ENCODE data around the gene LCT.

LCT gene

GRCh38 chr2:135849087-135849486 is 12.1 kb upstream of the LCT start:
- no peaks in the 10 kb centered on the region for H3K9me3 Mint-ChIP-seq
- no peaks in the 10 kb centered on the region for H3K27me3 Mint-ChIP-seq

DNA sequence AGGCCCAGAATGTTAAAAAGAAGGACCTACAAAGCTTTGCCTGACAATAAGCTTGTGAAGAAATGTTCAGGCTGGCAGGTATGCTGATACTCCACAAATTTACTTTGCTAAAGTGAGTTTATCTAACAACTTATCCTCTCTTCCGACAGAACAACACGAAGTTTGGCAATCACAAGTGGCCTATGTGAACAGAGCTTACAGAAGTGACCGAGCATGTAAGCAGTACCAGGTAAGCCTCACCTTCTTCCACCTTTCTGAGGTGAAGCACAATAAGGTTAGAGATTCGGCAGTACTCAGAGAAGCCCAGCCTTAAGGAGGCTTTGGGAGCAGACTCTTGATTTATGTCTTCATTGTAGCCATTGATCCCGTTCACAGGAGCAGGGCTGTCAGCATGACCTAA is 9.0 kb upstream of the LCT start:
- H3K9me3 Mint-ChIP-seq = no peaks in the 10 kb centered on the region
- ATAC-seq (ENCODE audit: low read depth) (no peak), DNase-seq (ENCODE audit: low spot score in 2 of 2) (no peak)
- H3K4me1 Mint-ChIP-seq = peaks cover 5% of the 10 kb centered on the region
- no peaks in the 10 kb centered on the region for H3K27me3 Mint-ChIP-seq
- no peak overlapping the region for H3K4me3 Mint-ChIP-seq
- H3K27ac Mint-ChIP-seq = no peak overlapping the region
- H3K36me3 Mint-ChIP-seq = peaks cover 46% of the 10 kb centered on the region

More at GRCh38 chr2:135849087-135849486, 12.1 kb upstream of the LCT start:
- no peak overlapping the region for H3K27ac Mint-ChIP-seq
- peaks cover 5% of the 10 kb centered on the region for H3K4me1 Mint-ChIP-seq
- no peak for ATAC-seq (ENCODE audit: low read depth)
- no peak overlapping the region for H3K4me3 Mint-ChIP-seq
- peaks cover 35% of the 10 kb centered on the region for H3K36me3 Mint-ChIP-seq
- DNase-seq (ENCODE audit: low spot score in 2 of 2) = no peak

GRCh38 chr2:135845257-135845656 is 8.3 kb upstream of the LCT start:
- H3K4me1 Mint-ChIP-seq = peaks cover 5% of the 10 kb centered on the region
- no peak overlapping the region for H3K27ac Mint-ChIP-seq
- ATAC-seq (ENCODE audit: low read depth) (no peak), DNase-seq (ENCODE audit: low spot score in 2 of 2) (no peak)
- H3K9me3 Mint-ChIP-seq = no peaks in the 10 kb centered on the region
- H3K27me3 Mint-ChIP-seq = no peaks in the 10 kb centered on the region
- no peak overlapping the region for H3K4me3 Mint-ChIP-seq
- peaks cover 41% of the 10 kb centered on the region for H3K36me3 Mint-ChIP-seq

DNA sequence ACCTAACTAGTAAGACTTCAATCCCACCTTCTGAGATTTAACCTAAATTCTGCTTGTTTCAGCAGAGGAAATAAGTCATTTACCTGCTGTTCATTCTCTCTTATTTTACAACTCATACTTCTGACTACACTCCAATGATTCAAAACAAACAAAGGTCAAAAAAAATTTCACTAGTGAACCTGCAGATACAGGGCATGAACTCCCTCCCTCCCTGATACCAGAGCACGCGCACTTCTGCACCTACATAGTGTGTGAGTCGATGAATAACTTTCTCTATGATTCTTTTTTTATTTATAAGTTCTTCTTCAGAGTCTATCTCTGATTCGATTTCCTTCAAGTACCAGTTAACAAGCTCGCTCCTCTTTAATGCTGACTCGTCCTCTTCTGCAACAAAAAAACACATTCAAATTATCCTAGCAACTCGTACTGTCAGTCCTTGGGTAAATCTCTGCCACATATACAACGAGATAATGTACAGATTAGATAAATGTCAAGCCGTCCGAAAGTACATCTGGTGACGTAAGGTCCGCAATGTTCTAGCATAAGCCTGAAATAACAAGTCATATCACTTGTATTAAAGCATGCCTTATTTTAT is 7.4 kb upstream of the LCT start:
- H3K36me3 Mint-ChIP-seq = peaks cover 38% of the 10 kb centered on the region
- DNase-seq (ENCODE audit: low spot score in 2 of 2) = no peak
- no peak overlapping the region for H3K4me3 Mint-ChIP-seq
- no peak for ATAC-seq (ENCODE audit: low read depth)
- H3K27ac Mint-ChIP-seq = no peak overlapping the region
- no peaks in the 10 kb centered on the region for H3K27me3 Mint-ChIP-seq
- H3K9me3 Mint-ChIP-seq = no peaks in the 10 kb centered on the region
- H3K4me1 Mint-ChIP-seq = peaks cover 7% of the 10 kb centered on the region

GRCh38 chr2:135843671-135844070 is 6.7 kb upstream of the LCT start:
- no peak for ATAC-seq (ENCODE audit: low read depth)
- Mint-ChIP-seq H3K4me3 (no peak overlapping the region), H3K4me1 (peaks cover 7% of the 10 kb centered on the region), H3K27ac (no peak overlapping the region), H3K27me3 (no peaks in the 10 kb centered on the region), H3K9me3 (no peaks in the 10 kb centered on the region), H3K36me3 (peaks cover 33% of the 10 kb centered on the region)
- DNase-seq (ENCODE audit: low spot score in 2 of 2) = no peak

- Mint-ChIP-seq H3K36me3 (peaks cover 22% of the 10 kb centered on the region), H3K9me3 (no peaks in the 10 kb centered on the region), H3K27ac (peak overlapping the region; percentile 41), H3K27me3 (no peaks in the 10 kb centered on the region), H3K4me3 (no peak overlapping the region), H3K4me1 (peaks cover 5% of the 10 kb centered on the region)
- ATAC-seq (ENCODE audit: low read depth) (no peak), DNase-seq (ENCODE audit: low spot score in 2 of 2) (no peak)
These were observed 3.6 kb upstream of the LCT start for GRCh38 chr2:135840601-135841000.

GRCh38 chr2:135839713-135840112 is 2.7 kb upstream of the LCT start:
- peak overlapping the region; percentile 41 for H3K27ac Mint-ChIP-seq
- H3K4me1 Mint-ChIP-seq = peaks cover 5% of the 10 kb centered on the region
- H3K36me3 Mint-ChIP-seq = peaks cover 22% of the 10 kb centered on the region
- no peak overlapping the region for H3K4me3 Mint-ChIP-seq
- no peaks in the 10 kb centered on the region for H3K27me3 Mint-ChIP-seq
- DNase-seq (ENCODE audit: low spot score in 2 of 2) (no peak), ATAC-seq (ENCODE audit: low read depth) (no peak)
- no peaks in the 10 kb centered on the region for H3K9me3 Mint-ChIP-seq

GRCh38 chr2:135838502-135838901 is 1.5 kb upstream of the LCT start:
- peaks cover 5% of the 10 kb centered on the region for H3K4me1 Mint-ChIP-seq
- no peaks in the 10 kb centered on the region for H3K9me3 Mint-ChIP-seq
- no peak overlapping the region for H3K27ac Mint-ChIP-seq
- H3K36me3 Mint-ChIP-seq = peaks cover 10% of the 10 kb centered on the region
- DNase-seq (ENCODE audit: low spot score in 2 of 2) (no peak), ATAC-seq (ENCODE audit: low read depth) (no peak)
- H3K27me3 Mint-ChIP-seq = no peaks in the 10 kb centered on the region
- H3K4me3 Mint-ChIP-seq = no peak overlapping the region

DNA sequence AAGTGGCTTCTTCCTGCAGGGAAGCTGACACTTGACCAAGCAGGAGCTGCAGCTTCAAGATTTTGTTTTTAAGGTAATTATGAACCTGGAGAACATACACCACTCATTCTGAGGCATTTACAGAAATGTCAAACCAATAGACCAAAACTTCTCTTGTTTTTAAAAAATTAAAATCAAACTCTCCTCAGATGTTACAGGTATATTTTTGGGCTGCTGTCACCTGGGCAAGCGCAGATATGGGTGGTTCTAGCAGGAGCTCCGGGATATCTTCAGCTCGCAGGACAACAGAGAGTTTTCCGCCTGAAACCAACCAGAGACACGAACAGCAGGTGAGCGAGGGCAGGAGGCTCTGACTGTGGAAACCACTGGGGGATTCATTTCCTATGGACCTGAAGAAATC is 4.1 kb downstream of the LCT start:
- no peaks in the 10 kb centered on the region for H3K36me3 Mint-ChIP-seq
- H3K9me3 Mint-ChIP-seq = no peaks in the 10 kb centered on the region
- DNase-seq (ENCODE audit: low spot score in 2 of 2) (no peak), ATAC-seq (ENCODE audit: low read depth) (no peak)
- H3K4me3 Mint-ChIP-seq = no peak overlapping the region
- H3K27me3 Mint-ChIP-seq = no peaks in the 10 kb centered on the region
- H3K4me1 Mint-ChIP-seq = peaks cover 3% of the 10 kb centered on the region
- H3K27ac Mint-ChIP-seq = no peak overlapping the region

- H3K27ac Mint-ChIP-seq = no peak overlapping the region
These were observed 5.7 kb downstream of the LCT start for GRCh38 chr2:135831180-135831812.

DNA sequence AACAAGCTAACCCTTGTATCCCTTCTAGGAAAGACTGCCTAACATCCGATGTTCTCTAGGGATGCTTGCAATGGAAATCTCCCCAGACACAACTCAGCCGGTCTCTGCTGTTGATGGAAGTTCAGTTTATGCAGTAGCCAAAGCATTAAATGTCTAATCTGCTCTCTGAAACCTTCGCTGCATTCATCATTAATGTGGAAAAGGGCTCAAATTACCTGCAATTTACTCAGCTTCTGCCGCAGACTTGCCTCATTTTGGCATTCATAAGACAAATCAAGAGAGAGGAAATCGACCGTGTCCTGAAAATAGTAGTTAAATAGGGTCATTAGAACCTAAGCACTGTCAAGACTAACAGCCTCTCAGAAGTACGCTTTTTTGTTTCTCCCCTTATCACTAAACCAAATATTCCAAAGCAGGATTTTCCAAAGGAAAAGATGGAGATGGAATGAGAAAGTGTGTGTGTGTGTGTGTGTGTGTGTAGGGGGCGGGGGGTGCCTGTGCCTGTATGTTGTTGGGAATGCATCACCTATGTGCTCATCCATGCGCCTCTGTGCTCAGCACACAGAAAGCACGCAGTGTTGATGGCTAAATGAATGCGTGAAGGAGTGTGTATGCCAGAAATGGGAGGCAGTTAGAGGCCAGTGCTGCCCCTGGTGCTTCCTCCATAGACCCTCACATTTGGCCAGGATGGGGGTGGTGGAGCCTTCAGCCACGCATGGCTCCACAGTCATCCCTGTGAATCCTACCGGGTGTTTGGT is 7.4 kb downstream of the LCT start:
- H3K4me1 Mint-ChIP-seq = no peaks in the 10 kb centered on the region
- H3K9me3 Mint-ChIP-seq = no peaks in the 10 kb centered on the region
- no peak for ATAC-seq (ENCODE audit: low read depth)
- DNase-seq (ENCODE audit: low spot score in 2 of 2) = no peak
- H3K4me3 Mint-ChIP-seq = no peak overlapping the region
- H3K27me3 Mint-ChIP-seq = no peaks in the 10 kb centered on the region
- no peaks in the 10 kb centered on the region for H3K36me3 Mint-ChIP-seq
- no peak overlapping the region for H3K27ac Mint-ChIP-seq

More at GRCh38 chr2:135831180-135831812, 5.7 kb downstream of the LCT start:
- Mint-ChIP-seq H3K4me3 (no peak overlapping the region), H3K4me1 (peaks cover under 1% of the 10 kb centered on the region), H3K36me3 (no peaks in the 10 kb centered on the region), H3K27me3 (no peaks in the 10 kb centered on the region), H3K9me3 (no peaks in the 10 kb centered on the region)
- ATAC-seq (ENCODE audit: low read depth) (no peak), DNase-seq (ENCODE audit: low spot score in 2 of 2) (no peak)

DNA sequence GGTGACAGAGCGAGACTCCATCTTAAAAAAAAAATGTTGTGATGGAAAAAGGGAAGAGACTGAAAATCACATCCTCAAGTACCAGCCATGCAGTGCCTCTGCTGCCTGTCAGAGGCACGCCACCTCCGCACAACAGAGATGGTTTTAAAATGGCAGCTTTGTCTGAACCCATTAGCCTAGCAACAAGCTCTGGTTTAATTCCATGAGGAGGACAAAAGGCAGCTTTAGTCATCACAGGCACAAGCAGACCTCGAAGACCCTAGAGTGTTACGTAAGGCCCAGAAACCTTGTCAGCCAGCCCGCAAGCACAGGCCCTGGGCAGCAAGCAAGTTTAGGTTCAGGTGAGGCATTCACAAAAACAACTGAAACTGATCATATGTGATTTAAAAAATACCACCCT is 10.4 kb downstream of the LCT start:
- H3K4me1 Mint-ChIP-seq = no peaks in the 10 kb centered on the region
- peaks cover 7% of the 10 kb centered on the region for H3K9me3 Mint-ChIP-seq
- ATAC-seq (ENCODE audit: low read depth) = no peak
- H3K27ac Mint-ChIP-seq = no peak overlapping the region
- DNase-seq (ENCODE audit: low spot score in 2 of 2) = no peak
- H3K36me3 Mint-ChIP-seq = peaks cover 4% of the 10 kb centered on the region
- H3K4me3 Mint-ChIP-seq = no peak overlapping the region
- H3K27me3 Mint-ChIP-seq = no peaks in the 10 kb centered on the region

GRCh38 chr2:135825550-135826176 is 11.3 kb downstream of the LCT start:
- H3K9me3 Mint-ChIP-seq = peaks cover 7% of the 10 kb centered on the region
- H3K27ac Mint-ChIP-seq = no peak overlapping the region

DNA sequence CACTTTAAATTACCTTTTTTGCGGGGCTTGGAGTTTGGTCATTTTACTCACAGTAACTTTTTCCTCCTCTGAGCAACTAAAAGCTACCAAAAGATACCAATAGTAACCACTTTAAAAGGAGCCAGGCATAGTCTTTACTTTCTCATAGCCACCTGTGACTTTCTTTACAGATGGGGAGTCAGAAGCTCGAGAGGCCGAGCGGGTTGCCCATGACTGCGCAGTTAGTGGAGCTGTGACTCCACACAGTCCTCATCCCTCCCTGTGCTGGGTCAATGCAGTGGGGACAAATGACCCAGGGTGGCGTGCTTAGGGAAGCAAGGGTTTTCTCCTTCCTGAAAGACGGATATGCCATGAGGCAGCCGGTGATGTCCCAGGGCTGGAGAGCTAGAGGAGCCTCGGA is 11.9 kb downstream of the LCT start:
- no peak overlapping the region for H3K27ac Mint-ChIP-seq
- peaks cover 3% of the 10 kb centered on the region for H3K4me1 Mint-ChIP-seq
- peaks cover 7% of the 10 kb centered on the region for H3K9me3 Mint-ChIP-seq
- no peak overlapping the region for H3K4me3 Mint-ChIP-seq
- DNase-seq (ENCODE audit: low spot score in 2 of 2) = no peak
- peaks cover 4% of the 10 kb centered on the region for H3K36me3 Mint-ChIP-seq
- H3K27me3 Mint-ChIP-seq = peaks cover 3% of the 10 kb centered on the region
- no peak for ATAC-seq (ENCODE audit: low read depth)

More at GRCh38 chr2:135825550-135826176, 11.3 kb downstream of the LCT start:
- Mint-ChIP-seq H3K27me3 (no peaks in the 10 kb centered on the region), H3K4me3 (no peak overlapping the region), H3K36me3 (peaks cover 4% of the 10 kb centered on the region), H3K4me1 (no peaks in the 10 kb centered on the region)
- ATAC-seq (ENCODE audit: low read depth) = no peak
- DNase-seq (ENCODE audit: low spot score in 2 of 2) = no peak

Data from memory B cell (primary cell).